ENCODE results near the gene TNC. TPM values are rescaled to one million over a fixed set of nuclear protein-coding genes. Genes with fewer than 3 reads are reported as not detected.

The TNC gene
- total RNA-seq, 1 donor from 2014 or later = 18.7 TPM

- Histone ChIP-seq H3K4me1 (peaks cover 10% of the 10 kb centered on the region), H3K9me3 (no peaks in the 10 kb centered on the region), H3K27ac (no peak overlapping the region), H3K4me3 (no peak overlapping the region), H3K36me3 (no peaks in the 10 kb centered on the region), H3K27me3 (no peaks in the 10 kb centered on the region)
- TF ChIP-seq POLR2A (IDR thresholded peaks at IDR 0.05) = no peak
- TF ChIP-seq, protein P1, sequence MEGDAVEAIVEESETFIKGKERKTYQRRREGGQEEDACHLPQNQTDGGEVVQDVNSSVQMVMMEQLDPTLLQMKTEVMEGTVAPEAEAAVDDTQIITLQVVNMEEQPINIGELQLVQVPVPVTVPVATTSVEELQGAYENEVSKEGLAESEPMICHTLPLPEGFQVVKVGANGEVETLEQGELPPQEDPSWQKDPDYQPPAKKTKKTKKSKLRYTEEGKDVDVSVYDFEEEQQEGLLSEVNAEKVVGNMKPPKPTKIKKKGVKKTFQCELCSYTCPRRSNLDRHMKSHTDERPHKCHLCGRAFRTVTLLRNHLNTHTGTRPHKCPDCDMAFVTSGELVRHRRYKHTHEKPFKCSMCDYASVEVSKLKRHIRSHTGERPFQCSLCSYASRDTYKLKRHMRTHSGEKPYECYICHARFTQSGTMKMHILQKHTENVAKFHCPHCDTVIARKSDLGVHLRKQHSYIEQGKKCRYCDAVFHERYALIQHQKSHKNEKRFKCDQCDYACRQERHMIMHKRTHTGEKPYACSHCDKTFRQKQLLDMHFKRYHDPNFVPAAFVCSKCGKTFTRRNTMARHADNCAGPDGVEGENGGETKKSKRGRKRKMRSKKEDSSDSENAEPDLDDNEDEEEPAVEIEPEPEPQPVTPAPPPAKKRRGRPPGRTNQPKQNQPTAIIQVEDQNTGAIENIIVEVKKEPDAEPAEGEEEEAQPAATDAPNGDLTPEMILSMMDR (IDR thresholded peaks at IDR 0.05) = no peak
- TF ChIP-seq POLR2AphosphoS5 (IDR thresholded peaks at IDR 0.05; ENCODE audit: insufficient read depth in 1 of 2, low read depth in 1 of 2) = no peak
- no peak for DNase-seq (ENCODE audit: extremely low spot score in 2 of 2)
- intact Hi-C loops (cut with DNase I) = no loop called here
Observed at GRCh38 chr9:114981063-114981462, 136.9 kb downstream of the TNC start.

GRCh38 chr9:114973216-114973615 lies 144.7 kb downstream of the TNC start:
- Histone ChIP-seq H3K27me3 (no peaks in the 10 kb centered on the region), H3K4me1 (no peaks in the 10 kb centered on the region), H3K27ac (no peak overlapping the region), H3K36me3 (no peaks in the 10 kb centered on the region), H3K4me3 (no peak overlapping the region), H3K9me3 (no peaks in the 10 kb centered on the region)
- no peak for DNase-seq (ENCODE audit: extremely low spot score in 2 of 2)
- TF ChIP-seq, protein P1 (IDR thresholded peaks at IDR 0.05) = no peak
- TF ChIP-seq POLR2AphosphoS5 (IDR thresholded peaks at IDR 0.05; ENCODE audit: insufficient read depth in 1 of 2, low read depth in 1 of 2) = no peak
- intact Hi-C loops (cut with DNase I) = no loop called here

DNA sequence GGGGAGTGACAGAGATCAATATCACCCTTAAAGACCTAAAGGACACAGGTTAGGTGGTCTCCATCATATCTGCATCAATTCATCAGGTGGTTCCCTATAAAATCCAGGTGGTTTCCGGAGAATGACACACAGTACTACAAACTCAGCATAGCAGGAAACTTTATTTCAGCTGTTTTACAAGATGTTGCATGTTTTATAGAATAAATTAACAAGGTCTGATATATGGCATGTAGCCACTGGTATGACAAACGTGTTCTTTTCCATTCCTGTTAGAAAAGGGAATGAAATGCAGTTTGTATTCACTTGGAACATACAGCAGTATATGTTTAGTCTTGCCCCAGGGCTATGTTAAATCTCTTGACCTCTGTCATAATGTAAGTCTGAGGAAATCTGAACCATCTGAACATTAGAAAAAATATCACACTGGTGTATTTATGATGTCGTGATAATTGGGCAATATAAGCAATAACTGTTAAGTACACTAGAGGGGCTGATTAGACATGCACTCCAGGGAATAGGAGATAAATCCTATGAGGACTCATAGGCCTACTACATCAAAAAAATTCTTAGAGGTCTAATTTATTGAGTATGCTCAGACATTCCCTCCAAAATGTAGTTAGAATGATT lies 145.3 kb downstream of the TNC start:
- Histone ChIP-seq H3K4me1 (no peaks in the 10 kb centered on the region), H3K4me3 (no peak overlapping the region), H3K27ac (no peak overlapping the region), H3K27me3 (no peaks in the 10 kb centered on the region), H3K36me3 (no peaks in the 10 kb centered on the region), H3K9me3 (no peaks in the 10 kb centered on the region)
- intact Hi-C loops (cut with DNase I) = no loop called here
- DNase-seq (ENCODE audit: extremely low spot score in 2 of 2) = no peak
- TF ChIP-seq POLR2AphosphoS5 (IDR thresholded peaks at IDR 0.05; ENCODE audit: insufficient read depth in 1 of 2, low read depth in 1 of 2) (no peak), POLR2A (IDR thresholded peaks at IDR 0.05) (no peak)
- TF ChIP-seq, protein P1 (IDR thresholded peaks at IDR 0.05) = no peak

Other genes with a start within 250 kb of the TNC start
- gene TNFSF8, start 187.6 kb downstream of the TNC start, total RNA-seq = 4.2 TPM

Measured in vagina (tissue), 2 donors.